OCI-LY1 (cell line): ENCODE data around the gene BMPR1A.

ENCODE experiments used
- H2AFZ ChIP-seq: fragments of 200-600 bp; sonication (generic), shearing (Covaris generic); 2 replicates; pipeline ENCODE4 v1.6.0; 2014; ENCODE audit warnings: antibody characterized with exemption, mild to moderate bottlenecking, low read length
- H3F3A ChIP-seq: fragments of 200-600 bp; sonication (generic), shearing (Covaris generic); 2 replicates; pipeline ENCODE4 v1.6.0; 2014; ENCODE audit warnings: mild to moderate bottlenecking, antibody characterized with exemption, low read length, moderate library complexity; ENCODE audit not compliant: insufficient read depth
- H3K27ac ChIP-seq: fragments of 200-600 bp; sonication (generic); 2 replicates; pipeline ENCODE4 v1.5.1; 2014; ENCODE audit warnings: low read length, mixed run types, mild to moderate bottlenecking, low read depth; ENCODE audit not compliant: poor library complexity, severe bottlenecking
- H3K27me3 ChIP-seq: fragments of 200-600 bp; sonication (generic); 2 replicates; pipeline ENCODE4 v1.6.0; 2014; ENCODE audit warnings: antibody characterized with exemption, mild to moderate bottlenecking, low read length, moderate library complexity; ENCODE audit not compliant: insufficient read depth
- H3K36me3 ChIP-seq: fragments of 200-600 bp; sonication (generic); 2 replicates; pipeline ENCODE4 v1.6.1; 2014; ENCODE audit warnings: mild to moderate bottlenecking, antibody characterized with exemption, low read length, moderate library complexity, mixed read lengths; ENCODE audit not compliant: insufficient read depth
- H3K4me1 ChIP-seq: fragments of 200-600 bp; sonication (generic); 2 replicates; pipeline ENCODE4 v1.5.1; 2014; ENCODE audit warnings: mild to moderate bottlenecking, low read length, moderate library complexity; ENCODE audit not compliant: insufficient read depth, severe bottlenecking
- H3K4me2 ChIP-seq: fragments of 200-600 bp; sonication (generic), shearing (Covaris generic); 2 replicates; pipeline ENCODE4 v1.6.1; 2014; ENCODE audit warnings: low read length
- H3K4me3 ChIP-seq: fragments of 200-600 bp; sonication (generic); 2 replicates; pipeline ENCODE4 v1.5.1; 2014; ENCODE audit warnings: low read length, low read depth, mild to moderate bottlenecking, mixed read lengths; ENCODE audit not compliant: poor library complexity, severe bottlenecking
- H3K79me2 ChIP-seq: fragments of 200-600 bp; shearing (Covaris generic); 2 replicates; pipeline ENCODE4 v1.6.1; 2016; ENCODE audit warnings: mixed run types, low read length, mixed read lengths; ENCODE audit not compliant: insufficient read depth
- H3K9ac ChIP-seq: fragments of 200-600 bp; sonication (generic), shearing (Covaris generic); 2 replicates; pipeline ENCODE4 v1.6.1; 2014; ENCODE audit warnings: mild to moderate bottlenecking, low read length, mixed read lengths
- H3K9me2 ChIP-seq: fragments of 200-600 bp; sonication (generic), shearing (Covaris generic); 2 replicates; pipeline ENCODE4 v1.6.1; 2014; ENCODE audit warnings: low read depth, mild to moderate bottlenecking, low read length, mixed read lengths
- H3K9me3 ChIP-seq: fragments of 200-600 bp; shearing (Covaris generic); 2 replicates; pipeline ENCODE4 v1.6.1; 2014; ENCODE audit warnings: low read length, mixed read lengths
- H4K20me1 ChIP-seq: fragments of 200-600 bp; sonication (generic), shearing (Covaris generic); 2 replicates; pipeline ENCODE4 v1.6.0; 2016; ENCODE audit warnings: mild to moderate bottlenecking, low read length; ENCODE audit not compliant: insufficient read depth
- CTCF ChIP-seq: fragments of 200-600 bp; sonication (generic), shearing (Covaris generic); IDR thresholded peaks from 2 replicates; pipeline ENCODE4 v1.5.1; 2017; ENCODE audit warnings: mild to moderate bottlenecking, antibody characterized with exemption, low read length, moderate library complexity, mixed read lengths
- EZH2 ChIP-seq: fragments of 200-600 bp; sonication (generic), shearing (Covaris generic); IDR thresholded peaks from 2 replicates; pipeline ENCODE4 v1.8.0; 2017; ENCODE audit warnings: borderline replicate concordance, mixed run types, mild to moderate bottlenecking, antibody characterized with exemption, low read length, moderate library complexity, mixed read lengths

BMPR1A gene

GRCh38 chr10:86840498-86840897 is 84.1 kb downstream of the BMPR1A start:
- Histone ChIP-seq H3K4me1 (no peaks in the 10 kb centered on the region), H3K9ac (no peak overlapping the region), H3K36me3 (peaks cover 6% of the 10 kb centered on the region; the same call in 1 of the 2 replicates), H4K20me1 (no peaks in the 10 kb centered on the region), H3K79me2 (no peaks in the 10 kb centered on the region), H3K9me2 (no peaks in the 10 kb centered on the region), H3K4me2 (no peak overlapping the region), H3F3A (no peaks in the 10 kb centered on the region), H3K9me3 (no peaks in the 10 kb centered on the region), H2AFZ (no peak overlapping the region), H3K27me3 (no peaks in the 10 kb centered on the region), H3K27ac (no peak overlapping the region), H3K4me3 (no peak overlapping the region)
- no peak for TF ChIP-seq CTCF
- no peak for TF ChIP-seq EZH2

GRCh38 chr10:86846088-86846487 is 89.7 kb downstream of the BMPR1A start:
- Histone ChIP-seq H3K4me1 (no peaks in the 10 kb centered on the region), H3K9me3 (no peaks in the 10 kb centered on the region), H3K9me2 (no peaks in the 10 kb centered on the region; the same call in 1 of the 2 replicates), H2AFZ (no peak overlapping the region), H3K4me2 (no peak overlapping the region), H3K79me2 (no peaks in the 10 kb centered on the region), H4K20me1 (no peaks in the 10 kb centered on the region), H3K9ac (no peak overlapping the region), H3F3A (no peaks in the 10 kb centered on the region), H3K27me3 (no peaks in the 10 kb centered on the region), H3K4me3 (no peak overlapping the region), H3K36me3 (no peaks in the 10 kb centered on the region; the same call in 1 of the 2 replicates), H3K27ac (no peak overlapping the region)
- no peak for TF ChIP-seq CTCF
- no peak for TF ChIP-seq EZH2

DNA sequence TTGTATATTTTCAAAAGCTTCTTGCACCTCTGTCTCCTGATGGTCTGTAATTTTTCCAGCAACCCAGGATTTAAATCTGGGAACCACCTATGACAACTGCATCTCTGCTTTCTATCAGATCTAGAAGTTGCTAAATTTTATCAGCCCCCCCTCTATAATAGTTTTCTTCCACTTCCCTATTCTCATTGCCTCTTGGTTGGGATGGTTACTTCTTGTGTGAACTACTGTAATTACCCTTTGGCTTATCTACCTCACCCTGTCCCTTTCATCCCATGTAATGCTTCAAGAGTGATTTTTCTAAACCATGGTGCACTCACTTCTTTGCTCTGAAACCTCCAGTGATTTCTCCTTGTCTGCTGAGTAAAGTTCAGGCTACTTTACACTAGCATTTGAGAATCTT is 92.3 kb downstream of the BMPR1A start:
- no peak overlapping the region for H3K4me2 ChIP-seq
- TF ChIP-seq CTCF, result no peak
- no peak for TF ChIP-seq EZH2
- no peak overlapping the region for H3K9ac ChIP-seq
- no peaks in the 10 kb centered on the region for H3K27me3 ChIP-seq
- no peaks in the 10 kb centered on the region for H3K36me3 ChIP-seq
- H3K27ac ChIP-seq, result no peak overlapping the region
- no peaks in the 10 kb centered on the region for H3K9me3 ChIP-seq
- no peak overlapping the region for H3K4me3 ChIP-seq
- no peaks in the 10 kb centered on the region for H3K79me2 ChIP-seq
- no peak overlapping the region for H2AFZ ChIP-seq
- H3K9me2 ChIP-seq, result no peaks in the 10 kb centered on the region; the same call in 1 of the 2 replicates
- H3K4me1 ChIP-seq, result no peaks in the 10 kb centered on the region
- H4K20me1 ChIP-seq, result no peaks in the 10 kb centered on the region
- no peaks in the 10 kb centered on the region for H3F3A ChIP-seq
